HepG2 (cell line): ENCODE data around the gene NUDT8. TPM values are rescaled to one million over a fixed set of nuclear protein-coding genes. Genes with fewer than 3 reads are reported as not detected.

Source experiments
- ATAC-seq: fragments of 200-7000 bp; cut with Tn5 transposase; 3 replicates; pipeline ENCODE4 v1.9.1; 2020; ENCODE audit warnings: mild to moderate bottlenecking, moderate library complexity
- BruUV-seq: library from RNA; stranded (reverse); fragments of 400-500 nt; replicated peaks from 2 replicates; lab custom pipeline; 2021; lab: Mats Ljungman, UMichigan
- CTCF ChIA-PET: fragments of 300-600 bp; formaldehyde crosslinking; extraction: SDS; loops from one replicate; lab custom pipeline; 2021; ENCODE audit warnings: low total read pairs, inconsistent platforms, low intra/inter-chr PET ratio; lab: Yijun Ruan, JAX
- POLR2A ChIA-PET: fragments of 350-600 bp; sonication (Branson Sonifier 250); formaldehyde crosslinking; loops from one replicate; lab custom pipeline; 2020; ENCODE audit warnings: antibody characterized with exemption, inconsistent platforms; lab: Yijun Ruan, JAX
- DNase-seq: peaks from one replicate; pipeline ENCODE4 v3.0.0-alpha.2; 2015; ENCODE audit warnings: low spot score
- FAIRE-seq: peaks from 3 replicates; lab custom pipeline; 2011; peaks lifted over from hg19 to GRCh38; lab: Jason Lieb, UNC
- H2AFZ ChIP-seq: one replicate; pipeline ENCODE4 v1.6.1; 2011; ENCODE audit warnings: low read length, inconsistent platforms
- H3K27ac ChIP-seq: fragments of 300-600 bp; 3 replicates; pipeline ENCODE4 v1.8.0; 2011; ENCODE audit warnings: mixed run types, mild to moderate bottlenecking, mixed read lengths, low read length, inconsistent platforms; ENCODE audit not compliant: insufficient read depth; ENCODE audit errors: extremely low read length
- H3K27me3 ChIP-seq, 2 experiments: fragments of 200-600 bp in 1 of 2; 2 replicates in 1 of 2; 3 replicates in 1 of 2; pipeline versions ENCODE4 v1.6.0 to v1.8.0; 2011; ENCODE audit warnings: low read length in 2 of 2, mild to moderate bottlenecking in 2 of 2, moderate library complexity in 2 of 2, inconsistent platforms in 1 of 2; ENCODE audit not compliant: insufficient read depth in 2 of 2, control insufficient read depth in 1 of 2
- H3K36me3 ChIP-seq, 2 experiments: fragments of 200-600 bp in 1 of 2; replicated peaks in 1 of 2; 2 replicates in 1 of 2; 3 replicates in 1 of 2; pipeline versions ENCODE4 v1.5.1 to v1.8.0; 2011; ENCODE audit warnings: low read length in 2 of 2, inconsistent platforms in 1 of 2; ENCODE audit not compliant: insufficient read depth in 2 of 2, control insufficient read depth in 1 of 2
- H3K4me1 ChIP-seq: 2 replicates; pipeline ENCODE4 v1.5.1; 2012; ENCODE audit warnings: low read length, inconsistent platforms; ENCODE audit not compliant: insufficient read depth
- H3K4me2 ChIP-seq: 2 replicates; pipeline ENCODE4 v1.6.0; 2011; ENCODE audit warnings: low read depth, low read length, inconsistent platforms
- H3K4me3 ChIP-seq, 3 experiments: fragments of 200-600 bp in 1 of 3; sonication (generic), shearing (Covaris generic) in 1 of 3; replicated peaks in 1 of 3; 2 replicates each; pipeline ENCODE4 v1.5.1; 2011 to 2016; ENCODE audit warnings: low read length in 3 of 3, inconsistent platforms in 2 of 3, low read depth in 2 of 3, mild to moderate bottlenecking in 2 of 3, control low read depth in 1 of 3, mixed read lengths in 1 of 3; ENCODE audit not compliant: insufficient read depth in 1 of 3
- H3K79me2 ChIP-seq: one replicate; pipeline ENCODE4 v1.6.1; 2011; ENCODE audit warnings: low read length, inconsistent platforms; ENCODE audit not compliant: insufficient read depth
- H3K9ac ChIP-seq: 2 replicates; pipeline ENCODE4 v1.6.0; 2011; ENCODE audit warnings: mild to moderate bottlenecking, low read depth, low read length, inconsistent platforms; ENCODE audit not compliant: insufficient read depth
- H3K9me3 ChIP-seq: 2 replicates; pipeline ENCODE4 v1.5.1; 2012; ENCODE audit warnings: mild to moderate bottlenecking, low read length
- H4K20me1 ChIP-seq: 2 replicates; pipeline ENCODE4 v1.6.0; 2011; ENCODE audit warnings: inconsistent platforms, mild to moderate bottlenecking, low read length, moderate library complexity; ENCODE audit not compliant: insufficient read depth
- CBX2 ChIP-seq, 2 experiments: fragments of 200-600 bp in 1 of 2; sonication (generic); formaldehyde crosslinking in 1 of 2; IDR thresholded peaks; 2 replicates each; pipeline versions ENCODE4 v1.7.0 to v1.8.1; 2018 to 2022; ENCODE audit warnings: low read depth in 2 of 2, low read length in 1 of 2, mild to moderate bottlenecking in 1 of 2, missing genetic modification reagents in 1 of 2
- DNMT3B ChIP-seq: conservative IDR thresholded peaks from 2 replicates; pipeline ENCODE4 v1.6.1; 2016; ENCODE audit warnings: missing biosample characterization, control low read depth
- LCORL ChIP-seq, 2 experiments: fragments of 450-650 bp in 1 of 2; sonication (generic) in 1 of 2; formaldehyde crosslinking in 1 of 2; IDR thresholded peaks; 2 replicates each; pipeline versions ENCODE4 v1.5.0 to v1.6.1; 2017 to 2020; ENCODE audit warnings: antibody characterized with exemption in 1 of 2, missing genetic modification reagents in 1 of 2
- NFE2L1 ChIP-seq: sonication (generic); formaldehyde crosslinking; IDR thresholded peaks from 2 replicates; pipeline ENCODE4 v1.4.0; 2020; ENCODE audit warnings: missing genetic modification reagents, mild to moderate bottlenecking, borderline replicate concordance
- NR2F2 ChIP-seq: IDR thresholded peaks from 2 replicates; pipeline ENCODE4 v1.6.1; 2012; ENCODE audit warnings: low read depth, inconsistent platforms, borderline replicate concordance
- RXRA ChIP-seq: sonication (generic); formaldehyde crosslinking; IDR thresholded peaks from 2 replicates; pipeline ENCODE4 v1.5.1; 2020; ENCODE audit warnings: missing genetic modification reagents
- RXRB ChIP-seq: IDR thresholded peaks from 2 replicates; pipeline ENCODE4 v1.6.1; 2016; ENCODE audit warnings: borderline replicate concordance, missing genetic modification reagents, missing compliant biosample characterization
- SCMH1 ChIP-seq: sonication (generic); formaldehyde crosslinking; IDR thresholded peaks from 2 replicates; pipeline ENCODE4 v1.9.0; 2021; ENCODE audit warnings: missing genetic modification reagents, mild to moderate bottlenecking, borderline replicate concordance
- ZNF558 ChIP-seq: sonication (generic); formaldehyde crosslinking; IDR thresholded peaks from 2 replicates; pipeline ENCODE4 v1.9.0; 2022; ENCODE audit warnings: mild to moderate bottlenecking, missing genetic modification reagents, borderline replicate concordance
- WGBS: methylation state at CpG from one replicate; pipeline ENCODE4 v1.1.6; 2017; ENCODE audit warnings: low lambda C conversion rate; 5-methylcytosine and 5-hydroxymethylcytosine counted together
- in situ Hi-C: cut with HindIII; loops from 2 replicates; pipeline ENCODE4 v1.10.0; 2017; ENCODE audit warnings: low pct_unique_long_range_greater_than_20kb; ENCODE audit not compliant: extremely low pct_ligation_motif_present
- intact Hi-C: fragments of 100-400 bp; cut with micrococcal nuclease; formaldehyde crosslinking; loops from one replicate; pipeline ENCODE4 v1.10.0; 2022; ENCODE audit not compliant: unreplicated experiment
- polyA plus RNA-seq, 8 experiments: library from polyadenylated mRNA; depleted of rRNA in 3 of 8; stranded (reverse) in 7 of 8; unstranded in 1 of 8; fragments of >200 nt; fragmentation: Illumina TruSeq in 4 of 8; extraction: Trizol in 4 of 8; gene quantifications; 2 replicates each; pipeline versions ENCODE4 v1.2.1 to v1.2.3, GENCODE V29; 2011 to 2016; ENCODE audit warnings: low read depth in 4 of 8, missing spikeins in 1 of 8, mixed read lengths in 1 of 8; ENCODE audit not compliant: insufficient read depth in 1 of 8
- total RNA-seq, 5 experiments: library from RNA; depleted of rRNA; stranded (reverse); fragments of >200 nt; fragmentation: Illumina TruSeq; extraction: Trizol; gene quantifications; 2 replicates each; pipeline ENCODE4 v1.2.3, GENCODE V29; 2016; ENCODE audit warnings: low read depth in 1 of 5
- TF ChIP-seq, protein P1 (sequence below): sonication (generic); formaldehyde crosslinking; IDR thresholded peaks from 2 replicates; pipeline ENCODE4 v1.5.1; 2020; ENCODE audit warnings: mild to moderate bottlenecking, missing genetic modification reagents, borderline replicate concordance
- TF ChIP-seq, protein P2 (sequence below): sonication (generic); formaldehyde crosslinking; IDR thresholded peaks from 2 replicates; pipeline ENCODE4 v1.5.0; 2020; ENCODE audit warnings: missing genetic modification reagents
- TF ChIP-seq, protein P3 (sequence below): sonication (generic); formaldehyde crosslinking; IDR thresholded peaks from 2 replicates; pipeline ENCODE4 v1.5.0; 2020; ENCODE audit warnings: missing genetic modification reagents, mild to moderate bottlenecking, borderline replicate concordance
- TF ChIP-seq, protein P4 (sequence below): sonication (generic); formaldehyde crosslinking; IDR thresholded peaks from 2 replicates; pipeline ENCODE4 v1.5.1; 2020; ENCODE audit warnings: mild to moderate bottlenecking, moderate library complexity, missing genetic modification reagents

NUDT8 gene
- total and polyA plus RNA-seq, 2 of the 13 experiments (the other 11 are each of a cell fraction or from before 2014, with no cell fraction given) = 6.7 to 25.8 TPM

DNA sequence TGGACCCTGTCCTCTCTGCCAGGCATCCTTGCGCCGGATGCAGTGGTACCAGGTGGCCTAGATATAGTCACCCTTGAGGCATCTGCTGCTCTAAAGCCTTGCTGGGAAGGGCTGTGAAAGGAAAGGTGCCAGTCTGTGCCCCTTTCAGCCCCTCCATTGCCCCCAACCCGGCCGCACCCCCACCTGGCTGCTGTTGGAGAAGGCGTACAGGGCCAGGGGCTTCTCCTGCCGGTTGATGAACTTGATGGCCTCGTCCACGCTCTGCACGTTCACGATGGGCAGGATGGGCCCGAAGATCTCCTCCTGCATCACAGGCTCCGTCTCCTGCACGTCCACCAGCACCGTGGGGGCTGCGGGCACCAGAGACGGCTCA, 34.5 kb upstream of the NUDT8 start:
- Histone ChIP-seq H3K4me2 (no peak overlapping the region), H3K9me3 (no peaks in the 10 kb centered on the region), H3K9ac (no peak overlapping the region), H3K27me3 (peaks cover 1 to 17% of the 10 kb centered on the region in 2 experiments; a peak in 3 of 5 replicates), H2AFZ (no peak overlapping the region), H3K4me3 (no peak overlapping the region), H4K20me1 (no peaks in the 10 kb centered on the region), H3K79me2 (no peaks in the 10 kb centered on the region), H3K36me3 (no peaks in the 10 kb centered on the region), H3K4me1 (peaks cover 2% of the 10 kb centered on the region), H3K27ac (no peak overlapping the region)
- DNase-seq (no peak), ATAC-seq (no peak), FAIRE-seq (no peak)
- POLR2A ChIA-PET = no interaction called here
- WGBS = 42% methylated on average over 3 of the region's 16 CpGs
- TF ChIP-seq RXRA (no peak), SCMH1 (CRISPR knock-in tag) (no peak), LCORL (IDR thresholded peaks at IDR 0.05) (no peak), LCORL (CRISPR knock-in tag; IDR thresholded peaks at IDR 0.05) (no peak), CBX2 (IDR thresholded peaks at IDR 0.05; ENCODE audit: low read depth, low read length) (no peak), CBX2 (CRISPR knock-in tag; IDR thresholded peaks at IDR 0.05; ENCODE audit: low read depth) (no peak), ZNF558 (CRISPR knock-in tag) (no peak), DNMT3B (CRISPR knock-in tag) (no peak), RXRB (CRISPR knock-in tag) (no peak), NR2F2 (no peak), NFE2L1 (CRISPR knock-in tag) (no peak)
- TF ChIP-seq, protein P1, sequence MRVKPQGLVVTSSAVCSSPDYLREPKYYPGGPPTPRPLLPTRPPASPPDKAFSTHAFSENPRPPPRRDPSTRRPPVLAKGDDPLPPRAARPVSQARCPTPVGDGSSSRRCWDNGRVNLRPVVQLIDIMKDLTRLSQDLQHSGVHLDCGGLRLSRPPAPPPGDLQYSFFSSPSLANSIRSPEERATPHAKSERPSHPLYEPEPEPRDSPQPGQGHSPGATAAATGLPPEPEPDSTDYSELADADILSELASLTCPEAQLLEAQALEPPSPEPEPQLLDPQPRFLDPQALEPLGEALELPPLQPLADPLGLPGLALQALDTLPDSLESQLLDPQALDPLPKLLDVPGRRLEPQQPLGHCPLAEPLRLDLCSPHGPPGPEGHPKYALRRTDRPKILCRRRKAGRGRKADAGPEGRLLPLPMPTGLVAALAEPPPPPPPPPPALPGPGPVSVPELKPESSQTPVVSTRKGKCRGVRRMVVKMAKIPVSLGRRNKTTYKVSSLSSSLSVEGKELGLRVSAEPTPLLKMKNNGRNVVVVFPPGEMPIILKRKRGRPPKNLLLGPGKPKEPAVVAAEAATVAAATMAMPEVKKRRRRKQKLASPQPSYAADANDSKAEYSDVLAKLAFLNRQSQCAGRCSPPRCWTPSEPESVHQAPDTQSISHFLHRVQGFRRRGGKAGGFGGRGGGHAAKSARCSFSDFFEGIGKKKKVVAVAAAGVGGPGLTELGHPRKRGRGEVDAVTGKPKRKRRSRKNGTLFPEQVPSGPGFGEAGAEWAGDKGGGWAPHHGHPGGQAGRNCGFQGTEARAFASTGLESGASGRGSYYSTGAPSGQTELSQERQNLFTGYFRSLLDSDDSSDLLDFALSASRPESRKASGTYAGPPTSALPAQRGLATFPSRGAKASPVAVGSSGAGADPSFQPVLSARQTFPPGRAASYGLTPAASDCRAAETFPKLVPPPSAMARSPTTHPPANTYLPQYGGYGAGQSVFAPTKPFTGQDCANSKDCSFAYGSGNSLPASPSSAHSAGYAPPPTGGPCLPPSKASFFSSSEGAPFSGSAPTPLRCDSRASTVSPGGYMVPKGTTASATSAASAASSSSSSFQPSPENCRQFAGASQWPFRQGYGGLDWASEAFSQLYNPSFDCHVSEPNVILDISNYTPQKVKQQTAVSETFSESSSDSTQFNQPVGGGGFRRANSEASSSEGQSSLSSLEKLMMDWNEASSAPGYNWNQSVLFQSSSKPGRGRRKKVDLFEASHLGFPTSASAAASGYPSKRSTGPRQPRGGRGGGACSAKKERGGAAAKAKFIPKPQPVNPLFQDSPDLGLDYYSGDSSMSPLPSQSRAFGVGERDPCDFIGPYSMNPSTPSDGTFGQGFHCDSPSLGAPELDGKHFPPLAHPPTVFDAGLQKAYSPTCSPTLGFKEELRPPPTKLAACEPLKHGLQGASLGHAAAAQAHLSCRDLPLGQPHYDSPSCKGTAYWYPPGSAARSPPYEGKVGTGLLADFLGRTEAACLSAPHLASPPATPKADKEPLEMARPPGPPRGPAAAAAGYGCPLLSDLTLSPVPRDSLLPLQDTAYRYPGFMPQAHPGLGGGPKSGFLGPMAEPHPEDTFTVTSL (CRISPR knock-in tag) = no peak
- TF ChIP-seq, protein P2, sequence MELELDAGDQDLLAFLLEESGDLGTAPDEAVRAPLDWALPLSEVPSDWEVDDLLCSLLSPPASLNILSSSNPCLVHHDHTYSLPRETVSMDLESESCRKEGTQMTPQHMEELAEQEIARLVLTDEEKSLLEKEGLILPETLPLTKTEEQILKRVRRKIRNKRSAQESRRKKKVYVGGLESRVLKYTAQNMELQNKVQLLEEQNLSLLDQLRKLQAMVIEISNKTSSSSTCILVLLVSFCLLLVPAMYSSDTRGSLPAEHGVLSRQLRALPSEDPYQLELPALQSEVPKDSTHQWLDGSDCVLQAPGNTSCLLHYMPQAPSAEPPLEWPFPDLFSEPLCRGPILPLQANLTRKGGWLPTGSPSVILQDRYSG (CRISPR knock-in tag) = no peak
- TF ChIP-seq, protein P3, sequence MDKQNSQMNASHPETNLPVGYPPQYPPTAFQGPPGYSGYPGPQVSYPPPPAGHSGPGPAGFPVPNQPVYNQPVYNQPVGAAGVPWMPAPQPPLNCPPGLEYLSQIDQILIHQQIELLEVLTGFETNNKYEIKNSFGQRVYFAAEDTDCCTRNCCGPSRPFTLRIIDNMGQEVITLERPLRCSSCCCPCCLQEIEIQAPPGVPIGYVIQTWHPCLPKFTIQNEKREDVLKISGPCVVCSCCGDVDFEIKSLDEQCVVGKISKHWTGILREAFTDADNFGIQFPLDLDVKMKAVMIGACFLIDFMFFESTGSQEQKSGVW (CRISPR knock-in tag) = no peak
- TF ChIP-seq, protein P4, sequence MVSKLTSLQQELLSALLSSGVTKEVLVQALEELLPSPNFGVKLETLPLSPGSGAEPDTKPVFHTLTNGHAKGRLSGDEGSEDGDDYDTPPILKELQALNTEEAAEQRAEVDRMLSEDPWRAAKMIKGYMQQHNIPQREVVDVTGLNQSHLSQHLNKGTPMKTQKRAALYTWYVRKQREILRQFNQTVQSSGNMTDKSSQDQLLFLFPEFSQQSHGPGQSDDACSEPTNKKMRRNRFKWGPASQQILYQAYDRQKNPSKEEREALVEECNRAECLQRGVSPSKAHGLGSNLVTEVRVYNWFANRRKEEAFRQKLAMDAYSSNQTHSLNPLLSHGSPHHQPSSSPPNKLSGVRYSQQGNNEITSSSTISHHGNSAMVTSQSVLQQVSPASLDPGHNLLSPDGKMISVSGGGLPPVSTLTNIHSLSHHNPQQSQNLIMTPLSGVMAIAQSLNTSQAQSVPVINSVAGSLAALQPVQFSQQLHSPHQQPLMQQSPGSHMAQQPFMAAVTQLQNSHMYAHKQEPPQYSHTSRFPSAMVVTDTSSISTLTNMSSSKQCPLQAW = no peak
- BruUV-seq = no TSS peak
- in situ Hi-C loops (loop anchor here (25.0 kb wide), 1 partner anchor 123 kb away; no protein-coding TSS in a partner anchor), intact Hi-C loops (no loop called here)
- CTCF ChIA-PET = no interaction called here
